ENCODE results near the gene REPS1. TPM values are rescaled to one million over a fixed set of nuclear protein-coding genes. Genes with fewer than 3 reads are reported as not detected.

REPS1 gene
- total and polyA plus RNA-seq, 2 of the 13 experiments (the other 11 are each of a cell fraction or from before 2014, with no cell fraction given) = 36.4 to 38.3 TPM

- TF ChIP-seq ZBTB49 (CRISPR knock-in tag; IDR thresholded peaks at IDR 0.05; ENCODE audit: borderline replicate concordance) = no peak
- TF ChIP-seq CBX5 (CRISPR knock-in tag; IDR thresholded peaks at IDR 0.05; ENCODE audit: borderline replicate concordance) = no peak
- TF ChIP-seq NR2C2 (CRISPR knock-in tag; IDR thresholded peaks at IDR 0.05; ENCODE audit: borderline replicate concordance) = peak; percentile 54; the same call in 1 of the 2 replicates
- no peak for TF ChIP-seq TBX3 (IDR thresholded peaks at IDR 0.05; ENCODE audit: borderline replicate concordance)
- TF ChIP-seq ZNF646 (CRISPR knock-in tag; IDR thresholded peaks at IDR 0.05) = no peak
- no peak for TF ChIP-seq ZNF136 (CRISPR knock-in tag; IDR thresholded peaks at IDR 0.05; ENCODE audit: low read depth)
- TF ChIP-seq CERS6 (CRISPR knock-in tag; IDR thresholded peaks at IDR 0.05) = no peak
- TF ChIP-seq SMARCE1 (IDR thresholded peaks at IDR 0.05; ENCODE audit: borderline replicate concordance) = no peak
- 0 out of 2 replicates have a peak, but pooled peaks have one; percentile 6 for TF ChIP-seq PPARG (CRISPR knock-in tag; conservative IDR thresholded peaks at IDR 0.05)
- TF ChIP-seq KLF11 (CRISPR knock-in tag; IDR thresholded peaks at IDR 0.05) = no peak
- TF ChIP-seq RORA (CRISPR knock-in tag; IDR thresholded peaks at IDR 0.05) = no peak
- TF ChIP-seq ZNF800 (CRISPR knock-in tag; IDR thresholded peaks at IDR 0.05) = peak; percentile 87
- no peak; the same call in 1 of the 2 replicates for TF ChIP-seq ELF3 (CRISPR knock-in tag; IDR thresholded peaks at IDR 0.05)
- TF ChIP-seq NR2F2 (IDR thresholded peaks at IDR 0.05; ENCODE audit: borderline replicate concordance, low read depth) = no peak
- no peak for TF ChIP-seq HDAC2 (CRISPR knock-in tag; IDR thresholded peaks at IDR 0.05)
- TF ChIP-seq ZNF619 (CRISPR knock-in tag; IDR thresholded peaks at IDR 0.05) = 0 out of 2 replicates have a peak, but pooled peaks have one; percentile 25
Measured at GRCh38 chr6:139028658-139029469, 40.8 kb upstream of the REPS1 start, which contains the start of gene ABRACL (continued).
